Measurements from ENCODE around the gene KCNK17. TPM values are rescaled to one million over a fixed set of nuclear protein-coding genes. Genes with fewer than 3 reads are reported as not detected.
A peak's percentile ranks its signal among the peaks of the same experiment; 100 is the strongest.

Gene KCNK17
- total RNA-seq, 1 experiment from 2014 or later: not detected

DNA sequence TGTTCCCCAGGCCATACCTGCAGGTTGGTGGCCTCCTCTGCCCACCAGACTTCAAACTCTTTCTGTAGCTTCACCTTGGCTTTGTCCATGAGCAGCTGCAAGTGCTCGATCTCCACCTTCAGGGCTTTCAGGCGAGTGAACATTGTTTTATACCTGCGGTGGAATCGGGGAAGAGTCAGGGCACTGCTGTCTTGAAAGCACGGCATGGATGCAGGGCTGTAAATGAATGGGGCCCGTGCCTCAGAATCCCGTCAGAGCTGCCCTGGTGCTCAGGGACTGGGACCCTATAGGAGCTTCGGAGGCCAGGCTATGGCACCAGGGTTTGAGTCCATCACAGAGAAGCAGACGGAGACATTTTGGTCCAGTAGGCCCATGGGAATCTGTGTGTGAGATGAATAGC lies 46.2 kb upstream of the KCNK17 start:
- intact Hi-C loops (cut with micrococcal nuclease): loop anchor here (5.0 kb wide), 1 partner anchor 1487 kb away; no protein-coding TSS in a partner anchor
- TF ChIP-seq, protein P1, sequence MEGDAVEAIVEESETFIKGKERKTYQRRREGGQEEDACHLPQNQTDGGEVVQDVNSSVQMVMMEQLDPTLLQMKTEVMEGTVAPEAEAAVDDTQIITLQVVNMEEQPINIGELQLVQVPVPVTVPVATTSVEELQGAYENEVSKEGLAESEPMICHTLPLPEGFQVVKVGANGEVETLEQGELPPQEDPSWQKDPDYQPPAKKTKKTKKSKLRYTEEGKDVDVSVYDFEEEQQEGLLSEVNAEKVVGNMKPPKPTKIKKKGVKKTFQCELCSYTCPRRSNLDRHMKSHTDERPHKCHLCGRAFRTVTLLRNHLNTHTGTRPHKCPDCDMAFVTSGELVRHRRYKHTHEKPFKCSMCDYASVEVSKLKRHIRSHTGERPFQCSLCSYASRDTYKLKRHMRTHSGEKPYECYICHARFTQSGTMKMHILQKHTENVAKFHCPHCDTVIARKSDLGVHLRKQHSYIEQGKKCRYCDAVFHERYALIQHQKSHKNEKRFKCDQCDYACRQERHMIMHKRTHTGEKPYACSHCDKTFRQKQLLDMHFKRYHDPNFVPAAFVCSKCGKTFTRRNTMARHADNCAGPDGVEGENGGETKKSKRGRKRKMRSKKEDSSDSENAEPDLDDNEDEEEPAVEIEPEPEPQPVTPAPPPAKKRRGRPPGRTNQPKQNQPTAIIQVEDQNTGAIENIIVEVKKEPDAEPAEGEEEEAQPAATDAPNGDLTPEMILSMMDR (IDR thresholded peaks at IDR 0.05; ENCODE audit: unreplicated experiment): no peak
- no peaks in the 10 kb centered on the region for H3K36me3 Mint-ChIP-seq (ENCODE audit: insufficient read depth, unreplicated experiment)
- no TSS peak for BruUV-seq (replicated peaks)
- H3K4me3 Mint-ChIP-seq (ENCODE audit: unreplicated experiment): no peak overlapping the region
- ChIA-PET CTCF (interaction anchor here (0.7 to 6.4 kb wide), 5 partner anchors 9 to 529 kb away, joined by 3 to 58 read pairs (median 3); no protein-coding TSS in a partner anchor), POLR2A (no interaction called here)
- H3K4me1 Mint-ChIP-seq (ENCODE audit: insufficient read depth, unreplicated experiment): peaks cover 12% of the 10 kb centered on the region
- no peak for DNase-seq (ENCODE audit: unreplicated experiment)
- H3K27ac Mint-ChIP-seq (ENCODE audit: low read depth, unreplicated experiment): no peak overlapping the region
- H3K27me3 Mint-ChIP-seq (ENCODE audit: insufficient read depth, unreplicated experiment): no peaks in the 10 kb centered on the region
- H3K9me3 Mint-ChIP-seq (ENCODE audit: unreplicated experiment): no peaks in the 10 kb centered on the region

DNA sequence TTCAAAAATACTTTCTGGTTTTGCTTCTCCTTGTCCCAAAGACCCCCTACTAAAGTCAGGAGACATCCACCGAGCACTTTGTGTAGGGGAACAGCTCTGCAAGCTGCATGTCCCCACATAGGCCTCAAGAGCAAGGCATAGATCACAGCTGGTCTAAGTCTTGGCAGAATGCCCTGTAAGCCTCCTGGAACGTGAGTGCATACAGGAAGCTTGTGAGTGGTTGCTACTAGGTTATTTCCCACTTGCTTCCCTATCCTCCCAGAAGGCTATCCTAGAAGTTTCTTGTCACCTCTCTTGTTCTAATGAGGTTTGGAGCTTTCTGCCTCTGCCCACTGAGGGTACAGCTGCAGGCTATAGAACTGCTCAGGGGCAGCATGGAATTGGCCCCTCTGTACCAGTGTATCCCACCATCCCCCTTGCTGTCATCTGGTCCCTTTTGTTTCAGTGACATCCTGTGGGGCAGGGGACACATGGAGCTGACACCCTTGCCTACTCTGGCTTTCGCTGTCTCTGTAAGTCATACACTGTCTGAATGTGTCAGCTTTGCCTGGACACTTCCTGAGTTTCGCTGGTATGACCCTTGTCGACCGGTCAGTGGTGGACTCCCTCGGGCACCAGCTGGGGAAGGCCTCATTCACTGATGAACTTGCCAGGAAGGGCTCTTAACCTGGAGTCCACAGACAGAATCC lies 43.9 kb upstream of the KCNK17 start:
- TF ChIP-seq, protein P1 (IDR thresholded peaks at IDR 0.05; ENCODE audit: unreplicated experiment): no peak
- ChIA-PET POLR2A (no interaction called here), CTCF (interaction anchor here (0.6 to 1.4 kb wide), 6 partner anchors 10 to 534 kb away, joined by 3 to 5 read pairs (median 3); no protein-coding TSS in a partner anchor)
- no peaks in the 10 kb centered on the region for H3K9me3 Mint-ChIP-seq (ENCODE audit: unreplicated experiment)
- no peaks in the 10 kb centered on the region for H3K27me3 Mint-ChIP-seq (ENCODE audit: insufficient read depth, unreplicated experiment)
- H3K36me3 Mint-ChIP-seq (ENCODE audit: insufficient read depth, unreplicated experiment): no peaks in the 10 kb centered on the region
- H3K4me1 Mint-ChIP-seq (ENCODE audit: insufficient read depth, unreplicated experiment): peaks cover 8% of the 10 kb centered on the region
- BruUV-seq (replicated peaks): no TSS peak
- H3K27ac Mint-ChIP-seq (ENCODE audit: low read depth, unreplicated experiment): no peak overlapping the region
- no peak overlapping the region for H3K4me3 Mint-ChIP-seq (ENCODE audit: unreplicated experiment)
- intact Hi-C loops (cut with micrococcal nuclease): no loop called here
- peak; percentile 57 for DNase-seq (ENCODE audit: unreplicated experiment)

DNA sequence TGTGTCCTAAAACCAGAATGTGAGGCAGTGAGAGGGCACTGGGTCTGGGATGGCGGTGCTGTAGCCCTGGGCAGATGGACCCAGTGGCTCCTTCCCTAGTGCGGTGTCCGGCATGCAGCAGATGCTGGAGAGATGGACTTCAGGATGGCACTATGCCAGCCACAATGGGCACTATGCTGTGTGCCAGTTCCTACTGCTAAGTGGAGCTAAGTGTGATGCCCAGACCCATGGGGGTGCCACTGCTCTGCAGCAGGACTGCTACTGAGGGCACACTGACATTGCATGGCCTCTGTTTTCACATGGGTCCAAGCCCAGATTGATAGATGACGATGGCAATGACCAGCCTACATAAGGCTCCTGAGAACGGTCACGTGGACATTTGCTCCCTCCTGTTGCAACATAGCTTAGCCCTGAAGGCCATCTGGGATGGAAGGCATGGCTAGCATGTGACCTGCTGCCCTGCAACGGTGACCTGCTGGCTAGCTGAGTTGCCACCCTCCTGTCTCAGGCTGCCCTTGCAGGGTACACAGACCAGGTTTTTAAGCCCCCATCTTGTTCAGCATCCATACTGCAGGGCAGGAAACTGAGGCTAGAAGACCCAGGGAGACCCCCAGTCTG lies 39.6 kb upstream of the KCNK17 start:
- TF ChIP-seq, protein P1 (IDR thresholded peaks at IDR 0.05; ENCODE audit: unreplicated experiment): no peak
- H3K4me1 Mint-ChIP-seq (ENCODE audit: insufficient read depth, unreplicated experiment): no peaks in the 10 kb centered on the region
- ChIA-PET POLR2A (no interaction called here), CTCF (interaction anchor here (0.6 to 7.5 kb wide), 4 partner anchors 8 to 1997 kb away, joined by 3 to 58 read pairs (median 4); no protein-coding TSS in a partner anchor)
- BruUV-seq (replicated peaks): no TSS peak
- H3K27ac Mint-ChIP-seq (ENCODE audit: low read depth, unreplicated experiment): no peak overlapping the region
- H3K9me3 Mint-ChIP-seq (ENCODE audit: unreplicated experiment): no peaks in the 10 kb centered on the region
- no peaks in the 10 kb centered on the region for H3K36me3 Mint-ChIP-seq (ENCODE audit: insufficient read depth, unreplicated experiment)
- DNase-seq (ENCODE audit: unreplicated experiment): no peak
- intact Hi-C loops (cut with micrococcal nuclease): no loop called here
- no peaks in the 10 kb centered on the region for H3K27me3 Mint-ChIP-seq (ENCODE audit: insufficient read depth, unreplicated experiment)
- H3K4me3 Mint-ChIP-seq (ENCODE audit: unreplicated experiment): no peak overlapping the region

DNA sequence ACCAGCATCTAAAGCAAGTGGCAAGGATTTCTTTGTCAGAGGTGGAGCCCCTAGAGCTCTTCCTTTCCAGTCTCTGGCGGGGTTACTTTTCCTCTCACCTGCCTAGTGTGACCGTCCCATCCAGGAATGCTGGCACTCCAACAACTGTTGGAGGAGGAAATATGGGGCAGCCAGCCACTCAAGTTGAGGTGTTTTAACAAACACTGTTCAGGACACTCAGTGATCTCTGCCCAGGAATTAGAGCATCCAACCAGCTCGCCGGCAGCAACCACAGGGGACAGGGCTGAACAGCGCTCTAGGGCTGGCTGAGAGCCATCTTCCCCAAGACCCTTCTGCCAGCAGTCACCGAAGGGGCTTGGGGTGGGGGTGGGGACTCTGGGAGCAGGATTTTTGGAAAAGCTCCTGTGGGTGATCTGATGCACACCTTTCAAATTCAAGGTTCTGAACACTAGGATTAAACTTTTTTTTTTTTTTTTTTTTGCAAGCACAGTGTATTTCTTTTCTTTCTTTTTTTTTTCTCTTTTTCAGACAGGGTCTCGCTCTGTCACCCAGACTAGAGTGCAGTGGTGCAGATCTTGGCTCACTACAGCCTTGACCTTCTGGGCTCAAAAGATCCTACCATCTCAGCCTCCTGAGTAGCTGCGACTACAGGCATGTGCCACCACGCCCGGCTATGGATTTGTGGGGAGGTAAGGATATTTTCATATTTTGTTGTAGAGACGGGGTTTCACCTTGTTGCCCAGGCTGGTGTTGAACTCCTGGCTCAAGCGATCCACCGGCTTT lies 36.7 kb upstream of the KCNK17 start:
- CTCF ChIA-PET: interaction anchor here (0.6 to 7.5 kb wide), 5 partner anchors 11 to 1708 kb away, joined by 3 to 58 read pairs (median 3); no protein-coding TSS in a partner anchor
- no peak for DNase-seq (ENCODE audit: unreplicated experiment)
- no TSS peak for BruUV-seq (replicated peaks)
- Mint-ChIP-seq H3K27ac (ENCODE audit: low read depth, unreplicated experiment) (no peak overlapping the region), H3K36me3 (ENCODE audit: insufficient read depth, unreplicated experiment) (no peaks in the 10 kb centered on the region), H3K4me1 (ENCODE audit: insufficient read depth, unreplicated experiment) (no peaks in the 10 kb centered on the region), H3K9me3 (ENCODE audit: unreplicated experiment) (no peaks in the 10 kb centered on the region), H3K4me3 (ENCODE audit: unreplicated experiment) (no peak overlapping the region), H3K27me3 (ENCODE audit: insufficient read depth, unreplicated experiment) (no peaks in the 10 kb centered on the region)
- POLR2A ChIA-PET: no interaction called here
- intact Hi-C loops (cut with micrococcal nuclease): no loop called here
- TF ChIP-seq, protein P1 (IDR thresholded peaks at IDR 0.05; ENCODE audit: unreplicated experiment): no peak
